VCaP (cell line): Measurements from ENCODE around the gene HACE1.
"Not testable (repeated sequence)": the region's sequence is repeated elsewhere in the genome, so short reads cannot be mapped to it uniquely, and the experiment has no call there.

ENCODE experiments used
- H3K27ac ChIP-seq: fragments of 450-650 bp; 2 replicates; pipeline ENCODE4 v1.5.1; 2017
- TF ChIP-seq, protein P1 (sequence below): fragments of 450-650 bp; conservative IDR thresholded peaks from 2 replicates; pipeline ENCODE4 v1.5.1; 2017; ENCODE audit warnings: mild to moderate bottlenecking, moderate library complexity

Gene HACE1

DNA sequence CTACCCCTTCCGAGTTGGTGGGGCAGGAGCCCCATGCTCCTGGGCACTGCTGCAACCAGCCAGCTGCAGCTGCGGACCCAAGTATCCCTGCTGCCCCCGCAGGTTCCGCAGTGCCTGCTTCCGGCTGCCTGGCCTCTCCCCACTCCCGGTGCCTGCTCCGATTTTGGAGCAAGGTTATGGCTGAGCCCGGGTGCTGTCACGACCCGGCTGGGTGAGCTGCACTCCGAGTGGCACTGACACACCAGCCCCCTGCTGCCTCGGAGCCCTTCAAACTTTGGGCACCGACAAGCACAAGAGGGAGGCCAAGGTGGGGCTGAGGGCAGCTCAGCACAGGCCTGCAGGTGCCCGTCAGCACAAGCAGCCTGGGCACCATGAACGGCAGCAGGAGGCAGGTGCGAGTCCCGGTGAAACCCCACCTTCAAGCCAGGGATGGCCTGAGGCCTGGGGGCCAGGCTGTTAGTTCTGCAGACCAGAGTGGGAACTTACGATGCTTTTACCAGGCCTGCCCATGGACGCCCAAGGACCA is 25.9 kb upstream of the HACE1 start:
- TF ChIP-seq, protein P1, sequence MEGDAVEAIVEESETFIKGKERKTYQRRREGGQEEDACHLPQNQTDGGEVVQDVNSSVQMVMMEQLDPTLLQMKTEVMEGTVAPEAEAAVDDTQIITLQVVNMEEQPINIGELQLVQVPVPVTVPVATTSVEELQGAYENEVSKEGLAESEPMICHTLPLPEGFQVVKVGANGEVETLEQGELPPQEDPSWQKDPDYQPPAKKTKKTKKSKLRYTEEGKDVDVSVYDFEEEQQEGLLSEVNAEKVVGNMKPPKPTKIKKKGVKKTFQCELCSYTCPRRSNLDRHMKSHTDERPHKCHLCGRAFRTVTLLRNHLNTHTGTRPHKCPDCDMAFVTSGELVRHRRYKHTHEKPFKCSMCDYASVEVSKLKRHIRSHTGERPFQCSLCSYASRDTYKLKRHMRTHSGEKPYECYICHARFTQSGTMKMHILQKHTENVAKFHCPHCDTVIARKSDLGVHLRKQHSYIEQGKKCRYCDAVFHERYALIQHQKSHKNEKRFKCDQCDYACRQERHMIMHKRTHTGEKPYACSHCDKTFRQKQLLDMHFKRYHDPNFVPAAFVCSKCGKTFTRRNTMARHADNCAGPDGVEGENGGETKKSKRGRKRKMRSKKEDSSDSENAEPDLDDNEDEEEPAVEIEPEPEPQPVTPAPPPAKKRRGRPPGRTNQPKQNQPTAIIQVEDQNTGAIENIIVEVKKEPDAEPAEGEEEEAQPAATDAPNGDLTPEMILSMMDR, result no peak
- no peak overlapping the region for H3K27ac ChIP-seq

DNA sequence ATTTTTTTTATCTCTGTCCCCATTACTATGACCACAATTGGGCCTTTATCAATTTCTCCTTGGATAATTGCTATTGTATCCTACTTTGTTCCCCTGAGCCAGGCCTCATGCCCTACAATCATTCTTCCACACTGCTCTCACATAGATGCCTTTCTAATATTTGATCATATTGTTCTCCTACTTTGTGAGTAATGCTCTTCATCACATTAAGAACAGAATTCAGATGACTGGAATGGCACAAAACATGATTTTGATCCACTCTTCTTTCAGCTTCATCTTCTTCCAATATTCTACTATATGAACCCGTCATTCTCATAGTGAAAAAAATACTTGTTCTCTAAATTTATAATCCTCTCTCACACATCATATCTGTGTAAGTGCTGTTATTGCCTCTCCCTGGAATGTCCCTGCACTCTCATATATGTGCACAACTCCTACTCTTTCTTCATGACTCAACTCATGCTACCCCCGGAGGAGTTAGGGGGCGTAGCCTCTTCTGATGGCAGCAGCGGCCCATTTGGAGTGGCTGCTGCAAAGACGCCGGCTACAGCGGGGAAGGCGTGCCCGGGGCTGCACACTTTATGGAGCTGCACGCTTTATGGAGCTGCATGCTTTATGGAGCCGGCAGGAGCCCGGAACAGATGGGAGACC is 25.3 kb upstream of the HACE1 start:
- no peak overlapping the region for H3K27ac ChIP-seq
- TF ChIP-seq, protein P1, result no peak

DNA sequence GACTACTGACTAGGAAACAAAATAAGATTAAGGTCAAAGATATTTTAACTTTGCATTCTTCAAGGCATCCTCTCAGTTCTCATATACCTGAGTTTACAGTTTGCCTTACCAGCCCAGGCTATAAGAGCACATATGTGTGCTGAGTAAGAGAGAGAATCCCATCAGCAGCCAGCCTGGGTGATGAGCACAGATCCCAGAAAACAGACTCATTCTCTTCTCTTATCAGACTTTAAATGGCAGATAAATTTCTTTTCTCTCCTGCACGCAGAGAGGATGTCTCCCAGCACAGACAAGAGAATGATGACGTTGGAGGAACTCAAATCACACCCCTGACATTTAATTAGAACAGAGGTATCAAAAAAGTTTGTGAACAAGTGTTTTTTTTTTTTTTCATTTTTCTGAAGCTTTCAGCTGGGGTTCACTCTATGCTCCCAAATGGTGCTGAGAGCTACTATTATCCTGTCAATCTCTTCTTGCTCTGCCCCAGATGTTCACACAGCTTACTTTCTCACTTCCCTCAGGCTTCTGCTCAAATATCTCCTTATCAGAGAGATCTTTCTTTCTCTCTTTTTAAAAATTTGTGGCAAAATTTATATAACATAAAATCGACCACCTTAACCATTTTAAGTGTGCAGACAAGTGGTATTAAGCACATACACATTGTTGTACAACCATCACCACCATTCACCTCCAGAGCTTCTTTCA is 22.4 kb upstream of the HACE1 start:
- TF ChIP-seq, protein P1, result no peak
- no peak overlapping the region for H3K27ac ChIP-seq

DNA sequence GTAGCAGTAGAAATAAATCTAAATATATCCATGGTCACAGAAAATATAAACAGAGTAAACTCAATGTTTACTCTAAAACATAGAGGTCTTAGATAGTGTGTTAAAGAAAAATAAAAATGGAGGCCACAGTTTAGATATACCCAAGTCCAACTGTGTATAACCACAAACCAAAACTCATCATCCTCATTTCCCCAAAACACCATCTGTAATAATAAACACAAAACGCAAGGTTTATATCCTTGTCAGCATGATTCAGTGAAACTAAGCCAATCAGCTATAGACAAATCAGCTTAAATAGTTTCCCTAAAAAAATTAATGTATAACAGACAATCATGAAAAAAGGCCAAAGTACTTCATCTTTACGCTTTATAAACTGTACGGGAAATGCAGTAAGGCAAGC is 2.7 kb upstream of the HACE1 start:
- TF ChIP-seq, protein P1, result no peak

DNA sequence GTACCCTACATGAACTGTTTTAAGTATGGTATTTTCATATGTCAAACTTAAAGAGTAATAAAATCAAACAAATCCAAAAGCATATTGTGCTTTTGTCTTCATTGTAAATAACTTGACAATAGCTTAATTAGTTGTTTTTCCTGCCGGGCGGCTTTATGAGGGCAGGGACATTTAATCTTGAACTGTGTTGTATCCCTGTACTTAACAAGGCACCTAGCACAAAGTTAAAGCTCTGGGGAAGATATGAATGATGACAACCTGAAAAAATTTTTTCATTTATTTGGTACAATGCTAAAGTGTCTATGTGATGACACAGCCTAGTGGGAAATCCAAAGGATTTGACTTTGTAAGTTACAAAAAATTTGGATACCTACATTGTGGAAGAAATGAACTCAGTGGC is 502 bp upstream of the HACE1 start:
- H3K27ac ChIP-seq, result peak overlapping the region; percentile 73
- TF ChIP-seq, protein P1, result no peak

More for the DNA sequence above, 2.7 kb upstream of the HACE1 start:
- H3K27ac ChIP-seq, result no peak overlapping the region

DNA sequence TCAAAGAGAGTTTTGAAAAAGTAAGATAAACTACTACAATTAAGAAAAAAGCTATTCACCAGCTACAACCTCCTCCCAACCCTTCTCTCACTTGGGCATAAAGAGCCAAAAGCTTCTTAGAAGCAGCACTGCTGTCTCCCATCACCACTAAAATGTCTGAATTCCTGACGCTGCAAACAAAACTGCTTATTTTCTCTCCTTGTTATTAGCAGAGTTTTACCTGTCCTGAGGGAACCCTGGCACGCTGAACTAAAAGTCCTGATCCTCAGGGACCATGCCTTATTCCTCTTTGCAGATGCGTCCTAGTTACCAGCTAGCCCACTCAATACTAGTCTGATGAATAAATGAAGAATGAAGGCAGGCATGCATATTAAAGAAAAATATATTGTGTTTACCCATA is 1.1 kb downstream of the HACE1 start:
- TF ChIP-seq, protein P1, result no peak
- peak overlapping the region; percentile 73; the same call in 1 of the 2 replicates for H3K27ac ChIP-seq

DNA sequence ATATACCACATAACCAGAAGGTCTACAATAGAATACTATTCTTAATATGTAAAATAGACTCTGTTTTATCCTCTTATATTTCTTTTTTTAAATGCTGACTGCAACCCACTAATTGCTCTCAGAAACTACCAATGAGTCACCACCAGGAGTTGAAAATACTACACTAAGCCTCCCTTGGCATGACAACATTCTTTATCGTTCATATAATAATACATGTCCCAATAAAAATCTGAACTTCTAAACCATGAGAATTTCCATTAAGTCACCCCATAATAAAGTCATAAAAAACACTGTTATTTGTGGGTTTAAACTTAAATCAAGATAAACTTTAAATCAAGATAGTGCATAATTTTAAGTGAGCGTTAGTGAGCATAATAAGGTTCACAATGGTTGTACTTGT is 4.2 kb downstream of the HACE1 start:
- no peak overlapping the region for H3K27ac ChIP-seq
- TF ChIP-seq, protein P1, result no peak

DNA sequence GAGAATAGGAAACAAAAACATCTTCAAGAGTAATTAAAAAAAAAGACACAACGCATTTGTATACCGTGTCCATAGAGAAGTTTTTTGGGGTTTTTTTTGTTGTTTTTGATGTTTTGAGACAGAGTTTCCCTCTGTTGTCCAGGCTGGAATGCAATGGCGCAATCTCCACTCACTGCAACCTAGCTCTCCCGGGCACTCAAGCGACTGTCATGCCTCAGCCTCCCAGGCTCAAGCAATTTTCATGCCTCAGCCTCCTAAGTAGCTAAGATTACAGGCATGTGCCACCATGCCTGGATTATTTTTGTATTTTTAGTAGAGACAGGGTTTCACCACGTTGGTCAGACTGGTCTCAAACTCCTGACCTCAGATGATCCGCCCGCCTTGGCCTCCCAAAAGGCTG is 12.0 kb downstream of the HACE1 start:
- not testable (repeated sequence) for H3K27ac ChIP-seq
